Activated CD4-positive, alpha-beta memory T cell treated with anti-CD3 and anti-CD28 coated beads for 36 hours (primary cell): Measurements from ENCODE around the gene HECTD1. TPM values are rescaled to one million over a fixed set of nuclear protein-coding genes. Genes with fewer than 3 reads are reported as not detected.
"Not testable (repeated sequence)": the region's sequence is repeated elsewhere in the genome, so short reads cannot be mapped to it uniquely, and the experiment has no call there.

ENCODE experiments used
- CTCF ChIA-PET: fragments of 350-600 bp; sonication (Branson Sonifier 250); formaldehyde crosslinking; loops from one replicate; lab custom pipeline; 2021; ENCODE audit warnings: antibody characterized with exemption, inconsistent platforms; lab: Charles Lee
- POLR2A ChIA-PET: fragments of 350-600 bp; sonication (Branson Sonifier 250); formaldehyde crosslinking; loops from one replicate; lab custom pipeline; 2021; ENCODE audit warnings: antibody characterized with exemption; lab: Charles Lee
- DNase-seq: peaks from one replicate; pipeline ENCODE4 v3.0.0-alpha.2; 2020
- H3K27ac Mint-ChIP-seq: one replicate; pipeline ENCODE4 v1.8.0; 2021; ENCODE audit warnings: mixed read lengths
- H3K27me3 Mint-ChIP-seq: one replicate; pipeline ENCODE4 v1.8.0; 2021; ENCODE audit warnings: mixed read lengths
- H3K36me3 Mint-ChIP-seq: one replicate; pipeline ENCODE4 v1.8.0; 2021; ENCODE audit warnings: mixed read lengths
- H3K4me1 Mint-ChIP-seq: one replicate; pipeline ENCODE4 v1.8.0; 2021; ENCODE audit warnings: low read depth, mixed read lengths
- H3K4me3 Mint-ChIP-seq: one replicate; pipeline ENCODE4 v1.8.0; 2021; ENCODE audit warnings: mild to moderate bottlenecking, mixed read lengths
- H3K9me3 Mint-ChIP-seq: one replicate; pipeline ENCODE4 v1.8.0; 2021; ENCODE audit warnings: mixed read lengths
- intact Hi-C: fragments of 100-400 bp; cut with micrococcal nuclease; formaldehyde crosslinking; loops from one replicate; pipeline ENCODE4 v1.15.1; 2023
- total RNA-seq, 2 experiments: library from RNA; stranded (reverse); gene quantifications; one replicate each; pipeline ENCODE4 v1.2.3, GENCODE V29; 2021

Gene HECTD1
- total RNA-seq, 2 experiments from 2014 or later = 84.9 to 88.1 TPM

GRCh38 chr14:31096255-31096654 is 111.3 kb downstream of the HECTD1 start:
- ChIA-PET CTCF (no interaction called here), POLR2A (no interaction called here)
- Mint-ChIP-seq H3K27ac (no peak overlapping the region), H3K4me1 (no peaks in the 10 kb centered on the region), H3K36me3 (peaks cover 8% of the 10 kb centered on the region), H3K4me3 (no peak overlapping the region), H3K27me3 (no peaks in the 10 kb centered on the region), H3K9me3 (no peaks in the 10 kb centered on the region)
- intact Hi-C loops = no loop called here
- DNase-seq = no peak

GRCh38 chr14:31095817-31096216 is 111.8 kb downstream of the HECTD1 start:
- H3K9me3 Mint-ChIP-seq, H3K4me1 Mint-ChIP-seq, DNase-seq, H3K27me3 Mint-ChIP-seq, POLR2A ChIA-PET, CTCF ChIA-PET, H3K36me3 Mint-ChIP-seq, intact Hi-C loops, H3K27ac Mint-ChIP-seq, H3K4me3 Mint-ChIP-seq: not testable (repeated sequence)

GRCh38 chr14:31093884-31094839 is 113.4 kb downstream of the HECTD1 start:
- H3K4me1 Mint-ChIP-seq, H3K36me3 Mint-ChIP-seq, H3K9me3 Mint-ChIP-seq, CTCF ChIA-PET, POLR2A ChIA-PET, intact Hi-C loops, DNase-seq, H3K27me3 Mint-ChIP-seq, H3K4me3 Mint-ChIP-seq, H3K27ac Mint-ChIP-seq: not testable (repeated sequence)

GRCh38 chr14:31092160-31092708 is 115.4 kb downstream of the HECTD1 start:
- DNase-seq = no peak
- no peaks in the 10 kb centered on the region for H3K4me1 Mint-ChIP-seq

GRCh38 chr14:31090883-31091764 is 116.5 kb downstream of the HECTD1 start:
- ChIA-PET CTCF (interaction anchor here (1.0 kb wide), 1 partner anchor 9 kb away, joined by 4 read pairs; no protein-coding TSS in a partner anchor), POLR2A (no interaction called here)
- no peak for DNase-seq
- no peaks in the 10 kb centered on the region for H3K9me3 Mint-ChIP-seq
- no peaks in the 10 kb centered on the region for H3K27me3 Mint-ChIP-seq
- H3K27ac Mint-ChIP-seq = no peak overlapping the region
- no peaks in the 10 kb centered on the region for H3K4me1 Mint-ChIP-seq
- intact Hi-C loops = no loop called here
- H3K4me3 Mint-ChIP-seq = no peak overlapping the region
- no peaks in the 10 kb centered on the region for H3K36me3 Mint-ChIP-seq

More at GRCh38 chr14:31092160-31092708, 115.4 kb downstream of the HECTD1 start:
- CTCF ChIA-PET = no interaction called here
- Mint-ChIP-seq H3K27me3 (no peaks in the 10 kb centered on the region), H3K9me3 (no peaks in the 10 kb centered on the region), H3K4me3 (no peak overlapping the region), H3K27ac (no peak overlapping the region), H3K36me3 (no peaks in the 10 kb centered on the region)
- POLR2A ChIA-PET = no interaction called here
- intact Hi-C loops = no loop called here

- intact Hi-C loops, H3K4me3 Mint-ChIP-seq, POLR2A ChIA-PET, H3K36me3 Mint-ChIP-seq, DNase-seq, H3K27ac Mint-ChIP-seq, H3K27me3 Mint-ChIP-seq, H3K4me1 Mint-ChIP-seq, H3K9me3 Mint-ChIP-seq: not testable (repeated sequence)
- CTCF ChIA-PET = interaction anchor here (1.1 to 1.6 kb wide), 4 partner anchors 9 to 107 kb away, joined by 3 to 7 read pairs (median 3); no protein-coding TSS in a partner anchor
Measured at GRCh38 chr14:31086466-31086865, 121.1 kb downstream of the HECTD1 start.

- no peak for DNase-seq
- no peaks in the 10 kb centered on the region for H3K4me1 Mint-ChIP-seq
- no peak overlapping the region for H3K4me3 Mint-ChIP-seq
- H3K27ac Mint-ChIP-seq = no peak overlapping the region
- intact Hi-C loops = no loop called here
- H3K27me3 Mint-ChIP-seq = no peaks in the 10 kb centered on the region
- ChIA-PET CTCF (interaction anchor here (0.8 kb wide), 1 partner anchor 152 kb away, joined by 3 read pairs; no protein-coding TSS in a partner anchor), POLR2A (no interaction called here)
- no peaks in the 10 kb centered on the region for H3K36me3 Mint-ChIP-seq
- H3K9me3 Mint-ChIP-seq = no peaks in the 10 kb centered on the region
Measured at GRCh38 chr14:31085027-31085426, 122.6 kb downstream of the HECTD1 start.

GRCh38 chr14:31084385-31084784 is 123.2 kb downstream of the HECTD1 start:
- Mint-ChIP-seq H3K27ac (no peak overlapping the region), H3K9me3 (no peaks in the 10 kb centered on the region), H3K4me1 (no peaks in the 10 kb centered on the region), H3K36me3 (no peaks in the 10 kb centered on the region), H3K4me3 (no peak overlapping the region), H3K27me3 (no peaks in the 10 kb centered on the region)
- intact Hi-C loops = no loop called here
- DNase-seq = no peak
- CTCF ChIA-PET = no interaction called here
- POLR2A ChIA-PET = no interaction called here

GRCh38 chr14:31083781-31084180 is 123.8 kb downstream of the HECTD1 start:
- Mint-ChIP-seq H3K4me3 (no peak overlapping the region), H3K27ac (no peak overlapping the region), H3K36me3 (no peaks in the 10 kb centered on the region), H3K27me3 (no peaks in the 10 kb centered on the region), H3K9me3 (no peaks in the 10 kb centered on the region), H3K4me1 (no peaks in the 10 kb centered on the region)
- CTCF ChIA-PET = interaction anchor here (1.5 to 2.2 kb wide), 2 partner anchors 103 to 106 kb away, joined by 21 to 23 read pairs; no protein-coding TSS in a partner anchor
- intact Hi-C loops = loop anchor here (2.0 kb wide), 1 partner anchor 273 kb away; no protein-coding TSS in a partner anchor
- no peak for DNase-seq
- POLR2A ChIA-PET = no interaction called here

- POLR2A ChIA-PET = no interaction called here
Measured at GRCh38 chr14:31080484-31080883, 127.1 kb downstream of the HECTD1 start.

GRCh38 chr14:31080056-31080455 is 127.5 kb downstream of the HECTD1 start:
- Mint-ChIP-seq H3K4me3 (no peak overlapping the region), H3K4me1 (no peaks in the 10 kb centered on the region), H3K27ac (no peak overlapping the region), H3K9me3 (peaks cover 3% of the 10 kb centered on the region), H3K27me3 (no peaks in the 10 kb centered on the region), H3K36me3 (peaks cover 5% of the 10 kb centered on the region)
- intact Hi-C loops = no loop called here
- no peak for DNase-seq
- ChIA-PET POLR2A (no interaction called here), CTCF (interaction anchor here (1.1 to 1.5 kb wide), 2 partner anchors 8 to 100 kb away, joined by 4 to 6 read pairs; no protein-coding TSS in a partner anchor)

More at GRCh38 chr14:31080484-31080883, 127.1 kb downstream of the HECTD1 start:
- H3K4me3 Mint-ChIP-seq = no peak overlapping the region
- peaks cover under 1% of the 10 kb centered on the region for H3K36me3 Mint-ChIP-seq
- no peak for DNase-seq
- H3K27me3 Mint-ChIP-seq = no peaks in the 10 kb centered on the region
- H3K27ac Mint-ChIP-seq = no peak overlapping the region
- no peaks in the 10 kb centered on the region for H3K4me1 Mint-ChIP-seq
- CTCF ChIA-PET = interaction anchor here (0.6 to 1.5 kb wide), 2 partner anchors 101 to 441 kb away, joined by 3 to 6 read pairs; no protein-coding TSS in a partner anchor
- no peaks in the 10 kb centered on the region for H3K9me3 Mint-ChIP-seq
- intact Hi-C loops = no loop called here
